Fibroblast of the aortic adventitia (primary cell): ENCODE measurements around the gene FOXS1. TPM values are rescaled to one million over a fixed set of nuclear protein-coding genes. Genes with fewer than 3 reads are reported as not detected.
A peak's percentile ranks its signal among the peaks of the same experiment; 100 is the strongest.

ENCODE experiments used
- DNase-seq: peaks from one replicate; pipeline ENCODE4 v3.0.0-alpha.2; 2010; ENCODE audit warnings: low read depth
- H3K4me3 ChIP-seq: 2 replicates; pipeline ENCODE4 v1.5.1; 2011; ENCODE audit warnings: low read depth, mild to moderate bottlenecking, control low read depth, low read length, moderate library complexity
- CTCF ChIP-seq: IDR thresholded peaks from 2 replicates; pipeline ENCODE4 v1.5.1; 2011; ENCODE audit warnings: mild to moderate bottlenecking, low read length, control low read depth, inconsistent platforms; ENCODE audit not compliant: insufficient read depth
- total RNA-seq: library from RNA; depleted of rRNA; stranded (reverse); fragments of >200 nt; gene quantifications from 2 replicates; pipeline ENCODE4 v1.2.3, GENCODE V29; 2012; ENCODE audit warnings: low replicate concordance

The FOXS1 gene
- total RNA-seq, 1 donor: 2.3 TPM

DNA sequence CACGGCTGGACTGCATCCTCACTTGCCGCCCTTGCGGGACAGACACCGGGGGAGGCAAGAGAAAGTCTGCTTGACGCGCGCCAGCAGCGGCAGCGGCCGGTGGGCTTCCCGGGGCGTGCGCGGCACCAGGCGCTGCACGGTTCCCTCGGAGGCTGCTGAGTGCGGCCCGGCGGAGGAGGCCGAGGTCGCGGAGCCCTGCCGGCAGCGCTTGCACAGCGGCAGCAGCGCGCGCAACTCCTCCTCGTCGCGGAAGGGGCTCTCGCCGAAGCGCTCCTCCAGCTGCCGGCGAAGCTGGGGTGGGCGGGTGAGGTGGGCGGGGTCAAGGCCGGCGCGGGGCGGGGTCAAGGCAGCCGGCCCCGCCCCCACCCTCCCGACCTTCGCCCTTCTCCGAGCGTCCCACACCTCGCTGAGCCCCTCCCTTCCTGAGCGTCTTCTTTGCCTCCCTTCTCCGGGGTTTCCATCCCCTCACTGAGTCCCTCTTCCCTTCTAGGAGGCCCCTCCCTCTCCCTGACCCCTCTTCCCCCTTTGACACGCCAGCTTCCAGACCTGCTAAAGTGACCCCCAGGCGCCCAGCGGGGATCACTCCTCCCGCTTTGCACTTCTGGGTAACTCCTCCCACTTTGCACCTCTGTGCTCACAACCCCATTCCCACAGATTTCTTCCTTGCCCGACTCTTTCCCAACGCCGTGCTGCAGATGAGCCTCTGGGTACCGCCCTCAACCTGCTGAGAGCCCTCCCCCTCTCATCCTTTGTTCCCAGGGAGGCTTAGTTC lies 16.2 kb upstream of the FOXS1 start:
- TF ChIP-seq CTCF: no peak
- DNase-seq: peak; percentile 31
- peak overlapping the region; percentile 50 for H3K4me3 ChIP-seq

- no peak for TF ChIP-seq CTCF
- peak overlapping the region; percentile 50 for H3K4me3 ChIP-seq
Observed at GRCh38 chr20:31861135-31861384, 15.7 kb upstream of the FOXS1 start.

GRCh38 chr20:31860390-31861134 lies 15.2 kb upstream of the FOXS1 start:
- H3K4me3 ChIP-seq: no peak overlapping the region
- peak; percentile 48 for DNase-seq
- TF ChIP-seq CTCF: no peak

More at GRCh38 chr20:31861135-31861384, 15.7 kb upstream of the FOXS1 start:
- DNase-seq: no peak

GRCh38 chr20:31859998-31860380 lies 14.6 kb upstream of the FOXS1 start:
- no peak overlapping the region for H3K4me3 ChIP-seq
- no peak for DNase-seq
- TF ChIP-seq CTCF: no peak

DNA sequence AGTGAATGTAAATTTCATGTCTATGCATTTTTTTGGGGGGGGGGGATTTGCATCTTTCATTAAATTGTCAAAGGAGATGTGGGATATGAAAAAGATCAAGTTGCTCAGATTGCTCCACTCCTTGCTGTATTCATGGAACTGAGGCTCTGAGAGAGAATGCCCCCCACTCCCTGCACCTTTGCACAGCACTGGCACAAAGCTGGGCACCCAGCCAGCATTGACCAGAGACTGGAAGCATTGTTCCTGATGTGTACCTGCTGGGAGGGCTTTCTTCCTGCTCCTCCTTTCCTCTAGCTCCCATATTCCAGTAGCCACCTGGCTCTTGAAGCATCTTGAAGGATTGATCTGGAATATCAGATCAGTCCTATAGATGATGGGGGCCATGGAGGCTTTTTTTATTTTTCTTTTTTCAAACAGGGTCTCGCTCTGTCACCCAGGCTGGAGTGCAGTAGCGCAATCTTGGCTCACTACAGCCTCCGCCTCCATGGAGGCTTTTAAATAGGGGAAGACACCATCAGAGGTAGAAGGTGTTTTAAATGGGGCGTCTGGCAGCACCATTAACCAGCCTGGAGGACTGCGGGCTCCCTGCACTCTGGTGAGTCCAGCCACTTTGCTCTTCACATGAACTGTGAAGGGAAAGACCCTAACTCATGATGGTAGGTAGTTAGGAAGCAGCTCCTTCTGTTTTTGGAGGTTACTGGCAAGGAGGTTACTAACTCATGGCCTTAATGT lies 14.0 kb upstream of the FOXS1 start:
- no peak for TF ChIP-seq CTCF
- no peak for DNase-seq
- H3K4me3 ChIP-seq: no peak overlapping the region

DNA sequence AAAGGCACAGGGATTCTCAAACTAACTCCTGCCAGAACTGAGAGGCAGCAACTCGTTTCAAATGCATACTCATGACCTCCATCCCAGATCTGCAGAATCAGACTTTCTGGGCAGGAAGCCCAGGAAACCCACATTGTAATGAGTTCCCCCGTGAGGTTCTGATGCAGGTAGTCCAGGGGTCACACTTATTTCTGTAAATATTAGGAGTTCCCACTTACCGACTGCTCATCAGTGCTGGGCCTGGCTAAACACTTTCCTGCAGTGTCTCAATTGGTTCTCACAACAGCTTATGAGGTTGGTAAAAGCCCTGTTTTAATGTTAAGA lies 13.3 kb upstream of the FOXS1 start:
- DNase-seq: no peak
- no peak for TF ChIP-seq CTCF
- no peak overlapping the region for H3K4me3 ChIP-seq
